AG20443 (cell line): Measurements from ENCODE around the gene G6PC1.
"Not testable (repeated sequence)": the region's sequence is repeated elsewhere in the genome, so short reads cannot be mapped to it uniquely, and the experiment has no call there.

ENCODE experiments used
- DNase-seq: peaks from one replicate; pipeline ENCODE4 v3.0.0; 2012; ENCODE audit warnings: low spot score, mixed read lengths

The G6PC1 gene

DNA sequence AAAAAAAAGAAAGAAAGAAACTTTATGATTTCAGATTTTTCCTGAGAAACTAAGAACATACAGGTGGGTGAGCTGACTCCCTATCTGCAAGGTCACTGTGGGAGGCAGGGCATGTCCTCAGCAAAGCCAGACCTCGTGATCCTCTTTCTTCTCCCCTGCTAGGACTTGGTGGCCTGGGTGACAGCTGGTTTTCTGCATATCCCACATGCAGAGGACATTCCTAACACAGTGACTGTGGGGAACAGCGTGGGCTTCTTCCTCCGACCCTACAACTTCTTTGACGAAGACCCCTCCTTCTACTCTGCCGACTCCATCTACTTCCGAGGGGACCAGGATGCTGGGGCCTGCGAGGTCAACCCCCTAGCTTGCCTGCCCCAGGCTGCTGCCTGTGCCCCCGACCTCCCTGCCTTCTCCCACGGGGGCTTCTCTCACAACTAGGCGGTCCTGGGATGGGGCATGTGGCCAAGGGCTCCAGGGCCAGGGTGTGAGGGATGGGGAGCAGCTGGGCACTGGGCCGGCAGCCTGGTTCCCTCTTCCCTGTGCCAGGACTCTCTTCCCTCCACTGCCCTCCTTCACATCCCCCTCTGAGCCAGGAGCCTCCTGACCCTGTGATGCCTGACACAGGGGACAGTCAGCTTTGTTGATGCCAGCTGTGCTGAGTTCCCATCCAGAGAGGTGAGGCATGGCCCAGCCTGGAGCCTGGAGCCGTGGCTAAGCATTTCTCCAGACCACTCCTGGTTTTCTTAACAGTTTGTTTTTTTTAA, 26.5 kb upstream of the G6PC1 start:
- DNase-seq = not testable (repeated sequence)

DNA sequence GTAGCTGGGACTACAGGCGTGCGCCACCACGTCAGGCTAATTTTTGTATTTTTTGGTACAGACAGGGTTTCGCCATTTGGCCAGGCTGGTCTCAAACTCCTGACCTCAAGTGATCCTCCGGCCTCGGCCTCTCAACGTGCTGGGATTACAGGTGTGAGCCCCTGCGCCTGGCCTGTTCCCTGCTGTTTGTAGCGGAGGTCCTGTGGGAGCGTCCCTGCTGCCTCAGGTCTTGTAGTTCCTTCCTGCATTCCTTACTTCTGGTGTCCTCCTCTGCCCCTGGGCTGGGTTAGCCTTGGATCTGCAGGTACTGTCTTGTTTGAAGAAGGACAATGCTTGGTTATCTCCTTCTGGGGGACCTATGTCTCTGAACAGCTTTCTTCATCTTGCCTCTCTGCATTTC, 23.6 kb upstream of the G6PC1 start:
- DNase-seq = no peak

DNA sequence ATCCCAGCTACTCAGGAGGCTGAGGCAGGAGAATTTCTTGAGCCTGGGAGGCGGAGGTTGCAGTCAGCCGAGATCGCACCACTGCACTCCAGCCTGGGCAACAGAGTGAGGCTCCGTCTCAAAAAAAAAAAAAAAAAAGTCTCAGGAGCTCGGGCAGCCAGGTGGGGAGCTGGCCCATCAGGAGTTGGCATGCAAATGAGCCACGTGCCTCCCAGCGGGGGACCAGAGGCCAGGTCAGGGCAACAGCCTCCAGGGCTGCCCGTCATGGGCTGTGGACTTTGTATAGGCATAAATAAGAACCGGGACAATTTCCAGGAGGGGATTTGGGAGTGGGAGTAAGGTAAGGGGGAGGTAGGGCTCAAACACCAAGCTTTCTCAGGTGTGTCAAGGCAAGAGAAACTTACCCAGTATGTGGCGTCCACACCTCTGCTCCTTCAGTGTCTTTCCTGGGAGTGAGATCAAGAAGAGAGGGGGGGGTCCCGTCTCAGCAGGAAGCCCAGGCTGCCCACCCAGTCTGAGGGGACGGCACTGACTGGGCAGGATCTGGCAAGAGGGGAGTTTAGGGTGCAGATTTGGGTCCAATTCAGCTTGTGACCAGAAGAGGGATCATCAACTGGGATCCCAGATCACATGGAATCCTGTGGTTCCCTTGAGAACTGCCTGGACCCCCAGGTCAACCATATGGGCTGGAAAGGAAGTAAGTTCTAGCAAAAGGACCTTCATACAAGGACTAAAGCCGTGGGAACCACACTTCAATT, 22.3 kb upstream of the G6PC1 start:
- DNase-seq = no peak

DNA sequence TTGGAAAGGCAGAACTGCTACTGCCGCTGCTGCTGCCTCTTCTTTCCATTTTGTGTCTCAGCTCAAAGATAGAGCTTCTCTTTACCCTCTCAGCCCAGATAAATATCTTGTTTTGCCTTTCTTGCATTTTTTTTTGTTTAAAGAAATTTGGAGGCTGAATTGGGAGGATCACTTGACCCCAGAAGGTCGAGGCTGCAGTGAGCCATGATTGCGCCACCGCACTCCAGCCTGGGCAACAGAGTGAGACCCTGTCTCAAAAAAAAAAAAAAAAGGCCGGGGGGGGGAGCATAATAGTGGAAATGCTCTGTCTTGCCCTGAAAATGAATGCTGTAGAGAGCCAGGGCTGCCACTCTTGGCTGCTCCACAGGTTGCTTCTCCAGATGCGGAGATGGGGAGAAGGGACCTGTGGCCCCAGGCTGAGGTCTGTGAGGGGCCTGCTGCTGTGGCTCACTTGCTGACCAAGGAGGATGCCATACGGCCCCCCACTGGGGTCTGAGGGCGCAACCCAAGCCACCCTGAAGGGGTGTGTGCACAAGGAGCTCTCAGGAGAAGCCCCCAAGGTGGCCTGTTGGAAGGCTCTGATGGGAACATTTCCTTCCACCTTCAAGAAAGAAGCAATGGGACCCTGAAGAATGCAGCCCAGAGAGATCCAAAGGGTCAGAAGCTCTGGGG, 21.5 kb upstream of the G6PC1 start:
- no peak for DNase-seq

DNA sequence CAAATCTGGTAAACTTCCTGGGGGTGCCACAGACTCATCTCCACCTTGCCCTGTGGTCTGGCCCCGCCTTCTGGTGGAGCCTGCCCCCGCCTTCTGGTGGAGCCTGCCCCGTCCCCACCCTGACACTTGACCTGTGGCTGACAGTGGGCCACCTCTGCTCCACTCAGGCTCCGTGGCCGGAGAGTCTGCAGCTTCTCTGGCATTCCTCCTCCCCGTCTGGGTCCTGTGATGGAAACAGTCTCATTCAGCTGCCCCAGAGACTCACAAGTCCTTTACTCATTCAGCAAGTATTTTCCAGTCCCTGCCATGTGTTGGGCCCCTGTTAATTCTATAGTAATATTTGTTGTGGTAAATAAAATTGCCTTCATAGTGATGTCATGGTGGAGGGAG, 21.0 kb upstream of the G6PC1 start:
- peak; percentile 78 for DNase-seq

DNA sequence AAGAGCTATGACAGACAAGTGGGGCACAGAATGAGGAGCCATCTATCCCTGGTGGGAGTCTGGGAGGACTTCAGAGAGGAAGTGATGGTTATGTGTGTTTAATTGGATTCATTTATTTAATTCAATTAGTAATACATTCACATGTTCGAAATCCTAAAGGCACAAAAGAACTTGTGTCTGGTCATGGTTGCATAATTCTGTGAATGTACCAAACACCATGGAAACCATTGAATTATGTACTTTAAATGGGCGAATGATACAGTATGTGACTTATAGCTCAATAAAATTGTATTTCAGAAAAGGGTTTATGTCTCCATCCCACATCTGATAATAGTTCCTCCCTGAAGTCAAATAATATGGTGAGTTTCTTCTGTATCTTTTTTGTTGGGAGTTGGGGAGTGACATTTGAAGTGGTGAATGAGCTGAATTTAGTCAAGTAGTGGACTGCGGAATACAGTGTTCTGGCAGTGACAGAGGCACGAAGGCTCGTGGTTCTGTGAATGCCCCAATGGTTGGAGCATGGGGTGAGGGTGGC, 19.8 kb upstream of the G6PC1 start:
- DNase-seq = no peak

DNA sequence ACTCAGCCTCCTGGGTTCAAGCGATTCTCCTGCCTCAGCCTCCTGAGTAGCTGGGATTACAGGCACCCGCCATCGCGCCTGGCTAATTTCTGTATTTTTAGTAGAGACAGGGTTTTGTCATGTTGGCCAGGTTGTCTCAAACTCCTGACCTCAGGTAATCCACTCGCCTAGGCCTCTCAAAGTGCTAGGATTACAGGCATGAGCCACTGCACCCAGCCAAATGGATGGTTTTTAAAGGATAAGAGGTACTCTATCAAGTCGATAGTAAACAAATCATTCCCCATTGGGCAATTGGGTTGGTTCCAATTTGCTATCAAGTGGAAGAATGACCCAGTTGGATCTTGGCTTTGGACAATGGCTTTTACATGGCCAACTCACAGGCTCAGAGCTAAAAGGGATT, 18.9 kb upstream of the G6PC1 start:
- DNase-seq = not testable (repeated sequence)

DNA sequence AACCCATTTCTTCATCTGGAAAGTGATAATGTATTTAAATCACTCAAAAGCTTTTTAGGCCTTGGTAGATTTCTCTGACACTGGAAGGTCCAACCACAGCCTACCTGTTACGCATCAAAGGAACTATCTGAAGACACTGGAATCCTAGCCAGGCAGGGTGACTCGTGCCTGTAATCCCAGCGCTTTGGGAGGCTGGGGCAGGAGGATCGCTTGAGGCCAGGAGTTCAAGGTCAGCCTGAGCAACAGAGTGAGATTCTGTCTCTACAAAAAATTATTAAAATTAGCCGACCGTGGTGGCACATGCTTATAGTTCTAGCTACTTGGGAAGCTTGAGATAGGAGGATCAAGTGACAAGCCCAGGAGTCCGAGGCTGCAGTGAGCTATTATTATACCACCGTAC, 18.4 kb upstream of the G6PC1 start:
- no peak for DNase-seq

DNA sequence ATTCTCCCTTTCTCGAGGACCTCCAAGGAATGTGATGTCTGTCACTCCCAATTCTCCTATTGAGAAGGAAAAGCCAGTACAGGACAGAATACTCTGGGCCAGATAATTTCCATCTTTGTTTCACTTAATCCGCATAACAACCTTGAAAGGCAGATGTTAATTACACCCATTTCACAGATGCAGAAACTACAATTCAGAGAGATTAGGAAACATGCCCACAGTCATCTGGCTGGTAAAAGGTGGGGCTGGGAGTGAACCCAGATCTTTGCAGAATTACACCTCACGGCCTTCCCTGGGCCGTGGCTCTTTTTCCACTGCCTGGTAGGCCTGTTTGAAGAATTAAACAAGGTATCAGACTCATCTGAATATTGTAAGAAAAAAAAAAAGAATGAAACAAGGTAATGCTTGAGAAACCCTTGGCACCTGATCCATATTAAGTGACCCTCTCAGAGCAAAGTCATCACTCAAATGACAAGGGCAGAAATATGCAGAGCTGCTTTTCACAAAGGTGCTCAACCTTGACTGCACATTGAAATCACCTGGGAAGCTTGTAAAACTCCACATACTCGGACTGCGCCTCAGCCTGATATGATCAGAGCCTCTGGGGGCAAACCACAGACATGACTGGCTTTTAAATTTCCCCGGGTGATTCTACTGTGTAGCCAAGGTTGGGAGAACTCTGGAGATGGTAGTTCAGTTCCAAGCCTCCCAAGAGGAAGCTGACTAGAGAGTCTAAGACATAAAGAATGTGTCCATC, 16.6 kb upstream of the G6PC1 start:
- DNase-seq = no peak

DNA sequence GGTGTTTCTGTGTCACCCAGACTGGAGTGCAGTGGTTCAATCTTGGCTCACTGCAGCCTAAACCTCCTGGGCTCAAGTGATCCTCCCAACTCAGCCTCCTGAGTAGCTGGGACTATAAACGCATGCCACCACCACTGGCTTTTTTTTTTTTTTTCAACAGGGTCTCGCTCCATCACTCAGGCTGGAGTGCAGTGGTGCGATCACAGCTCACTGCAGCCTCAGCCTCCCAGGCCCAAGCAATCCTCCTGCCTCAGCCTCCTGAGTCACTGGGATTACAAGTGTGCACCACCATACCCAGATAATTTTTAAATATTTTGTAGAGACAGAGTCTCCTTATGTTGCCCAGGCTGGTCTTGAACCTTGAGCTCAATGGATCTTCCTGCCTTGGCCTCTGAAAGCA, 14.8 kb upstream of the G6PC1 start:
- DNase-seq = not testable (repeated sequence)

DNA sequence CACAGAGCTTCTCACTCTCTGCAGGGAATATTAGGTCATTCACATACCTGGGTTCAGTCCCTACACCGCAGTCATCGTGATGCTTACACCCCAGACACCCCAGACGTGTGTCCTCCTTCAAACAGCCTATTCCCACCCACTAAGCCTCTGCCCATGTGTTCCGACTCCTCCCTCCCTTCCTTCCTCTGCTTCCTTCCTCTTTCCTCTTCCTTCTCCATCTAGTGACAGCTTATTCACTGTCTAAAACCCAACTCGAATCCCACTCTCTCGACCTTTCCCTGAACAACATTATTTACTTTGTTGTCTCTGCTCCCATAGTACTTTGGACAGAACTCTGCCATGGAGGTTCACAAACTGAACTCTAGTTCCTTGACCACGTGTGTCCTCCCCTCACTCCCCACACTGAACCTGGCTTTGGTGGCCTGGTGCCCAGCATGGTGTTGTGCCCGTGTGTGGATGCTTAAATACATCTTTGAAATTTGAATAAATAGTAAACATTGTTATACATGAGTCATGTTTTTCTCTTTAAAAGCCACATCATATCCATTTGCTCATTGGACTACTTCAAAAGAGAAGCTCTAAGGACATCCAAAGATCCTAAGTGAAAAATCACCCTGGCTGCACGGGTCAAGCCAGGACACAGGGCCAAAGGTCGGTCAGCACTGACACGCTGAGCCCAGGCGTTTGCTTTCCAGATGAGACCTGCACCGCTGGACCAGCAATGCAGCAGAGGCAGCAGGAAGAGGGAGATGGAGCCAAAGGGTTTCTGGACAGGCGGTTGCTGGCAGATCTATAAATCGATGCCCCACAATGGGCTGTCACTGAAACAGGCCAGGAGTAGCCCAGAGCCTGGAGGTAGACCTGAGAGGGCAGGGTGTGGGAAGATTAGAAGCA, 14.1 kb upstream of the G6PC1 start:
- no peak for DNase-seq

DNA sequence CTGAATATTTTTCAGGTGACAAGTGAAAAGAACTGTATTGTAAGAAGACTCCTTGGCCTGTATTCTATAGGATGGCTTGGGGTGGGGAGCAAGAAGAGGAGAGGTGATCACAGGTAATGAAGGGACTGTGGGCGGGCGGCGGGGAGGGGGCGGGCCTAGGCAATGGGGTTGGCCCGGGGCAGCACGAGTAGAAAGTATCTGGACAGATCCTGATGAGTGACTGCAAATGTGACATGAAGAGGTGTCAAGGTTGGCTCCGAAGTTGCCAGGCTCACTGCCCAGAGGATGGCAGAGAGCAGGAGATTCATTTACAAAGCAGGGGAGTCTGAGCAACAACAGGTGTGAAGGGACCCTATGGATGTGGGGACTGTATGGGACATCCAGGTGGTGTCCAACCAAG, 10.8 kb upstream of the G6PC1 start:
- no peak for DNase-seq

DNA sequence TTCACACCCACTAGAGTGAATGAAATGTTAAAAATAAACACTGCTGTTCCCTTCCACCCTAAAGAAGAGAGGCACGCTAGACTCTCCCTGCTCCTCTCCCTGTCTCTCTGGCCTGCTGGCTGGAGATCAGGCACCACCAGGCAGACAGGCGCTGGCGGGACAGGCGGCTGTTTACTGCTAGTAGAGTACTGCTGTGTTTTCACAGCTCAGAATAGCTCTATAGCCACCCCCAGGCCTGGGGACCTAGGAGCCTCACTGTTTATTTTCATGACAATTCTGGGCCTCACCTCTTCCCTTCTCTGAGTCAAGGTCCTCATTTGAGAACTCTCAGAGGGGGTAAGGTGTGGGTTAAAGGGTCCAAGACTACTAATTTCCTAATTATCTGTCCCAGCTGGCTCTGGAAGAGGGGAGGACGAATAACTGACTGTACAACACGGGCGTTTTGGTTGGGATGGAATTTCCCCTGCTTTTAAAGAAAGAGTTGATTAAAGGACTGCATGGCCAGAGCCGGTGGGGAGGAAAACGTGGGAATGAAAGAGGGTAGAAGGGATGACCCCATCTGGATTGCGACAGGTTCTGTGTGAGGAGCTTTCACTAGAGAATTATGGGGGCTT, 9.0 kb upstream of the G6PC1 start:
- DNase-seq = peak; percentile 73

DNA sequence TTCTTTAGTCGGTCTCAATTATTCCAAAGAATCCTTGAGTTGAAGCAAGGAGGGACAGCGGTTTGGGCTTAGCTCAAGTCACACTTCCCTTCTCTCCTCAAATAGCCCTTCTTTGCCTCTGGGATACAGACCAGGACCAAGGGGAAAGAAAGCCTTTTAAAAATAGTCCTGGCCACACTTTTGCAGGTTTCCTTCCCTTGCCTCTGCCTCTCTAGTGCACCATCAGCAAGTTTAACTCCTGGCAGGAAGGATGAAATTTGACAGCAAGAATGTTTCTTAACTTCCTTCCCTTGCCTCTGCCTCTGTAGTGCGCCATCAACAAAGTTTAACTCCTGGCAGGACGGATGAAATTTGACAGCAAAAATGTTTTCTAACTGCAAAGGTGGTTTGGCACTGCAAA, 7.2 kb upstream of the G6PC1 start:
- no peak for DNase-seq

DNA sequence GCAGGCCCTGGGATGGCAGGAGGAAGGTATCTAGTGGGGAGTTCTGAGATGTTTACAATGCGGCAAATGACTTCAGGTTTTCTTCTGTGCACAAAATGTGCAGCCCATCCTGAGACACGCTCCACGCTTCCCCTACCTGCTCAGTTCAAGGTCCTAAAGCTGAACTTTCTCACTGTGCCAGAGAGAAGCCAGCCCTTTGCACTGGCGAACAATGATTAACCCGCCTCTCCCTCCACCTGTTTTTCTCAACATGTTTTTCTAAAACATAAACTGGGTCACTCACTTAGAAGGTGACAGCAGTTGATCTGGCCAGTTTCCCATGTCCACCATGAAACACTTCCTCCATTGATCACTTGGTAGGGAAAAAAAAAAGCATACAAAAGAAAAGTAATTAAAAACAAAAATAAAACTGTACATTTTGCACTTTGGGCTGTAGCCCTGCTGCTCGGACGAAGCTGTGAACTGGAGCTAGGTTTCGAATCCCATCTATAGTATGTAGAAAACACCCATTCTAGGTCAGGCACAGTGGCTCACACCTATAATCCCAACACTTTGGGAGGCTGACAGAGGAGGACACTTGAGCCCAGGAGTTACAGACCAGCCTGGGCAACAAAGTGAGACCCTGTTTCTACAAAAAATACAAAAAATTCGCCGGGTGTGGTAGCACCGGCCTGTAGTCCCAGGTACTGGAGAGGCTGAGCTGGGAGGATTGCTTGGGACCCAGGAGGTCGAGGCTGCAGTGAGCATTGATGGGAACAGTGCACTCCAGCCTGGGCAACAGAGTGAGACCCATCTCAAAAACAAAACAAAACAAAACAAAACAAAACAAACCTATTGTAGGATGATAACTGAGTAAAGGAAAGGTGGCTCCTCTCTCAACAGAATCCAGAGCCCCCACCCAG, 6.1 kb upstream of the G6PC1 start:
- no peak for DNase-seq

DNA sequence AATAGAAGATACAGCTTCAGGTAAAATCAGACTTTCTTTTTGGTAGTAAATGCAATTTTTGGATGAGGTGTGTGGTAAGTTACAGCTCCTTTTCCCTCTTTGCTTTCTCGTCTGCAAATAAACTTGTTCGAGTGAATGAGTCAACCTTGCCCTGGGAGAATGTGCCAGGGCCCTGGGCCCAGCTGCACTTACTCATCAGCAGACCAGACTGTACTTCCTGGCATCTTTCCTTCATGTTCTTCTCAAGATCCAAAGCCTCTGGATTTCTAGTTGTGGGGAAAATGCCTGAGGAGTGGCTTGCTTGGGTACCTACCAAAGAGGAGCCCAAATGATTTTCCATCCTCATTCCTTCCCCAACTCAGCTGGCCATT, 5.4 kb upstream of the G6PC1 start:
- peak; percentile 93 for DNase-seq

DNA sequence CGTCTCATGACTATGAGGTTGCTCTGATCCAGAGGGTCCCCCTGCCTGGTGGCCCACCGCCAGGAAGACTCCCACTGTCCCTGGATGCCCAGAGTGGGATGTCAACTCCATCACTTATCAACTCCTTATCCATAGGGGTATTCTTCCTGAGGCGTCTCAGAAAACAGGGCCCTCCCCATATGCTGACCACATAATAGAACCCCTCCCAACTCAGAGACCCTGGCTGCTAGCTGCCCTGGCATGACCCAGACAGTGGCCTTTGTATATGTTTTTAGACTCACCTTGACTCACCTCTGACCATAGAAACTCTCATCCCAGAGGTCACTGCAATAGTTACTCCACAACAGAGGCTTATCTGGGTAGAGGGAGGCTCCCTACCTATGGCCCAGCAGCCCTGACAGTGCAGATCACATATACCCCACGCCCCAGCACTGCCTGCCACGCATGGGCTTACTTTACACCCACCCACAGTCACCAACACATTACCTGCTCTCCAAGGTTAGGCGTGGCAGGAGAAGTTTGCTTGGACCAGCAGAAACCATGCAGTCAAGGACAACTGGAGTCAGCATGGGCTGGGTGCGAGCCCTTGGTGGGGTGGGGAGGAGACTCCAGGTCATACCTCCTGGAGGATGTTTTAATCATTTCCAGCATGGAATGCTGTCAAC, 2.3 kb upstream of the G6PC1 start:
- no peak for DNase-seq

DNA sequence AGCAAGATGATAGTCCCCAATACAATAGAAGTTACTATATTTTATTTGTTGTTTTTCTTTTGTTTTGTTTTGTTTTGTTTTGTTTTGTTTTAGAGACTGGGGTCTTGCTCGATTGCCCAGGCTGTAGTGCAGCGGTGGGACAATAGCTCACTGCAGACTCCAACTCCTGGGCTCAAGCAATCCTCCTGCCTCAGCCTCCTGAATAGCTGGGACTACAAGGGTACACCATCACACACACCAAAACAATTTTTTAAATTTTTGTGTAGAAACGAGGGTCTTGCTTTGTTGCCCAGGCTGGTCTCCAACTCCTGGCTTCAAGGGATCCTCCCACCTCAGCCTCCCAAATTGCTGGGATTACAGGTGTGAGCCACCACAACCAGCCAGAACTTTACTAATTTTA, 618 bp upstream of the G6PC1 start:
- not testable (repeated sequence) for DNase-seq
